GM19023 (cell line): ENCODE data around the gene ADPRH.
A peak's percentile ranks its signal among the peaks of the same experiment; 100 is the strongest.

ENCODE experiments used
- ATAC-seq: cut with Tn5 transposase; IDR thresholded peaks from one replicate; pipeline ENCODE4 v1.9.1; 2021; ENCODE audit warnings: mild to moderate bottlenecking, moderate library complexity; ENCODE audit not compliant: unreplicated experiment

Gene ADPRH

DNA sequence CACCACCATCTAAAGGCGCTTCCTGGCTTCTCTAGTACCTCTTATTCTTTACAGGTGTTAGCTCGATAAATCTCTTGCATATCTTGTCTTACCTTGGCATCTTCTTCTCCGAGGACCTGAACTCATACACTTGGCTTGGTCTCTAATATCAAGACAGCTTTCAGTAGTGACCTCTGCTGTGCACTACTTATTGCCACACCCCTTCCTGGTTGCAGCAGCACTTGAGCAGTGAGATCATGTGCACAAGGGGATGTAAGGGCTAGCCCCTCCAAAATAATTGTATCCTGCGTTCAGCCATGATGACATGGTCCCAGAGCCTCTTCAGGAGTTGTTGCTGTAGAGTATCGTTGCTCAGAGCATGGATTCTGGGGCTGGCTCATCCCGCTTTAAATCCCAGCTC is 17.1 kb downstream of the ADPRH start:
- no peak for ATAC-seq

DNA sequence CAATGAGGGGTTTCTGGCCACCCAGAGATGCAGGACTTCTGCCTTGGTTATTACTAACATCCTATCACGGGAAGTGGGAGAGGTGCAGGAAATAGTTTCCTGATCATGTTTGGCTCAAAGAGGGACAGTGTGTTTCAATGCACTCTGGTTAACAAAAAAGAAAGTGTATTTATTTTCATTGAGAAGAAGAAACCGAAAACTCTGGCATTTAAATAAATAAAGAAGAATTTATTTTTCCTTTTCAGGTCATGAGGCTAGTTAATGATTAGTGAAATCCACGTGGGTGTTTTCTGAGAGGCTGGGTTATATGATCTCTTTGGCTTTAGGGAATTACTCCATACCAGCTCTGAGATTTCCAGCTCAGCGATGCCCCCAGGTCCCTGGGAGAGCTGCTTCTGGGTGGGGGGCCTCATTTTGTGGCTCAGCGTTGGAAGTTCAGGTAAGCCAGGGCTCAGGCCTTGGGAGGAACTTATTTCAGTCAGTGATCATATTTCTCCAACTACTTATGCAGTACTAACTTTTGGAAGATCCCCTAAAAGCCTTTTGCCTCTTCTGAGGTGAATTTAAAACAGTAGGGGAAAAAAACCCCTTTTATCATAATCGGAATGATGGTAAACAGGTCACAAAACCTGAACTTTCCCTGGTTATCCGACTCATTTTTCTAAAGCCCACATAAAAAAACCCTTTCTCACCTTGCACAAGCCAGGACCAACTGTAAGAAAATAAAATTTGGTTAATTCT is 18.4 kb downstream of the ADPRH start, which contains the start of gene PLA1A:
PLA1A (plus strand) TSS at position 338 of the 741 bp plus-strand sequence; CDS start at position 367, 29 bp downstream.
- ATAC-seq = no peak

- peak; percentile 53 for ATAC-seq
Observed at GRCh38 chr3:119598410-119599098, 19.3 kb downstream of the ADPRH start.

DNA sequence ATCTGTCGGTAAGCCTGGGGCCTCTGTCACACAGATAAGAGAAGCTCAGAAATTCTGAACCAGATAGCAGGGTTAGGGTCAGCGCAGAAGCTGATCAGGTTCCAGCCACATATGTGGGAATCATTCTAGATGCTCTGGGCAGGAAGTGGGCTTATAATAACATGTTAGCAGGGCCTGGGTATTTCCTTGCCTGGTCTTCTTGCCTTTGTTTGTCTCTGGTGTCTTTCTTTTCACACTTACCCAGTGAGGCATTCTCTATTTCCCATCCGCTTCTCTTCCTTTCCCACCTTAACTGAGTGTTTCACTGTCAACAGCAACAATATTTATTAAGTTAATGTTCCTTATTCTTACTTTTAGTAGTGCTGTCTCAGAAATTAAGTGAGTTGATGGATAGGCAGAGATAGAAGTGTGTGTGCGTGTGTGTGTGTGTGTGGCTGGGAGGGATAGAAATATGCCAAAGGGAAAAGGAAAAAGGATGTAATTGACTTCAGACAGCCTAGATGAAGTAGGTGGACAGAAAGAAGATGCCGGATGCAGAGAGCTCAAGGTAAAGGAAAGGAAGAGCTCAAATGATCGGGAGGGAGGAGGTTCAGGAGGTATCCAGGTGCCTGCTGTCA is 20.4 kb downstream of the ADPRH start:
- no peak for ATAC-seq

- peak; percentile 66 for ATAC-seq
Observed at GRCh38 chr3:119600732-119601131, 21.4 kb downstream of the ADPRH start.

DNA sequence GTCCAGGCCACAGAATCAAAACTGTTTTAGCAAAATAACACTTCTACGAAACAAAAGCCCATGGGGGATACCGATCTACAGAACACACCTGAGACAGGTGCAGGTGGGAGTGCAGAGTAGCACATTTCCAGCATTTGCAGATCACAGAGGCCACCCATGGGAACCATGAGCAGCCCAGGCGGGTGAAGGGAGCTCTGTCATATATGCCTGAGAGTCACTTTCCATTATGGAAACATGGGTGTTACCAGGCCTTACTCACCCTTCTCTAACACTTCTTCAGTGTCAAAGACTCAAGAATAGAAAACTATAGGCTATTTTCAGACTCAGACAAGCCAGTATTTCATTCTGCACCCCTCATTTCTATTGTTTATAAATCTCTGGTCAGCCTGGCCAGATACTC is 21.9 kb downstream of the ADPRH start:
- peak; percentile 14 for ATAC-seq

GRCh38 chr3:119602676-119603075 is 23.4 kb downstream of the ADPRH start:
- ATAC-seq = no peak

DNA sequence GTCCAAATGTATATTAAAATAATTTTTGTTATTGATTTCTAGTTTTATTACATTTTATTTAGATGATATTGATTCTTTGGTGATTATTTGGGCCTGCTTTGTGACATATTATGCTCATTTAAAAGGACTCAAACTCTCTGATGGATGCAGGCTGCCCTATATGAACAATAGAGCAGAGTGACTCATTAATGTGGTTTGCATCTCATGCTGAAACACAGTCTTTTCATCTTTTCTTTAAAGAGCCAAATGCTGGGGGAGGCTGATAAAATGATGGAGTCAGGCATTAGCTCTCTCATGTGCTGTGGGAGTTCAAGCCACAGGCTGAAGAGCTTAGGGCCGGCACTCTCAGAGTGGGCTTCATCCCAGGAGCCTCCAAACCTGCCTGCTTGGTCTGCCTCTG is 25.6 kb downstream of the ADPRH start:
- ATAC-seq = no peak

GRCh38 chr3:119608405-119609000 is 29.2 kb downstream of the ADPRH start:
- no peak for ATAC-seq

GRCh38 chr3:119609301-119609700 is 30.0 kb downstream of the ADPRH start:
- ATAC-seq = no peak

- no peak for ATAC-seq
Observed at GRCh38 chr3:119611664-119612063, 32.4 kb downstream of the ADPRH start.

DNA sequence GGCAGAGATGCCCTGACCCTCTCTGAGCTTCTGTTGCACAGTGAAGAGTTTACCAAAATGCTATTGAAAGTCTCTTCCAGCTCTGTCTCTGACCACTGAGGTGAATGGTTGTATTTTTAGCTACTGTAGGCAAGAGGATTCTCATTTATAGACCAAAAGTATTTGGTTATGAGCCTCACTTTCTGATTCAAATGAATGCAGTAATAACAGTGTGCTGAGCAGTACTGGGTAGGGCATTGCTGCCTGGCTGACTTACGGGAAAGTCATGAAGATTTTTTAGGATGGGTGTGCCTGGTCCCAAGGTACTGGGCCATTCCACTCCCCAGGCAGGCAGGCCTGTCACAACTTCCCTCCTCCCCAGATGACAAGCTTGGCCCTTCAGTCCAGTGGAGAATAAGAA is 33.9 kb downstream of the ADPRH start:
- no peak for ATAC-seq

GRCh38 chr3:119613872-119614271 is 34.6 kb downstream of the ADPRH start:
- peak; percentile 56 for ATAC-seq

GRCh38 chr3:119616056-119616455 is 36.8 kb downstream of the ADPRH start:
- no peak for ATAC-seq

DNA sequence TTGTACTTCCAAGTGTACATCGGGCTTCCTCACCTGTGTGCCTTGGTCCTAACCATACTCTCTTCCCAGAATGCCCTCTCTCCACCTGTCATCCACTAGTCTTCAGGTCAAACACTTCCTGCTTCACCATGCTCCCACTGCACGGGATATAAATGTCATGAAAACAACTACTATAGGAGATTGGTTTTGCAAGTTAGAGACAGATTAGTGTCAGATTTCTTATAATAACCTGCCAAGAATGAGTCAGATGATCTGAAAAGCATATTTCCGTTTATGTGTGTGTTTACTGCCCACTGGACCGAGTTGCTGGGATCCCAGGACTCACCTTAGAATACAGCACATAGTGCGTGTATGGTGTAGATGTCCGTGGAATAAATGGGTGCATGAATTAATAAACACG is 39.8 kb downstream of the ADPRH start:
- ATAC-seq = no peak

DNA sequence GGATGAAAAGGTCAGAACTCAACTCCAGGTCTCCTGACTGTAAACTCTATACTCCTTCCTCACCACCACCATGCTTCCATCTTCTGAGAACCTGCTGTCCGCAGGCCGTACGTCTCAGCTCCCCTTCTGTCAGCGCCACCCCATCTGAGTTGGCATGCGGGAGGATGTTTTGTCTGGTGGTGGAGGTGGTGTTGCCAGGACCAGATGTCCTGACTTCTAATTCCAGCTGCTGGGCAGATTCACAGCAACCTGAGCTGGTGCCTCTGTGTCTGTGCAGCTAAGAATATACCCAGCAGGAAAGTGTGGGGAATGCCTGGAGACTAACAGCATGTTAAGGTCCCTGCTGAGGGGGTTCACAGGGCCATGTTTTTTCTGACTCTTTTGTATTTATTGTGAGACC is 41.6 kb downstream of the ADPRH start:
- no peak for ATAC-seq

GRCh38 chr3:119624002-119624720 is 44.9 kb downstream of the ADPRH start:
- ATAC-seq = no peak

- no peak for ATAC-seq
Observed at GRCh38 chr3:119625451-119626153, 46.3 kb downstream of the ADPRH start.

GRCh38 chr3:119626196-119626595 is 46.9 kb downstream of the ADPRH start:
- ATAC-seq = no peak

DNA sequence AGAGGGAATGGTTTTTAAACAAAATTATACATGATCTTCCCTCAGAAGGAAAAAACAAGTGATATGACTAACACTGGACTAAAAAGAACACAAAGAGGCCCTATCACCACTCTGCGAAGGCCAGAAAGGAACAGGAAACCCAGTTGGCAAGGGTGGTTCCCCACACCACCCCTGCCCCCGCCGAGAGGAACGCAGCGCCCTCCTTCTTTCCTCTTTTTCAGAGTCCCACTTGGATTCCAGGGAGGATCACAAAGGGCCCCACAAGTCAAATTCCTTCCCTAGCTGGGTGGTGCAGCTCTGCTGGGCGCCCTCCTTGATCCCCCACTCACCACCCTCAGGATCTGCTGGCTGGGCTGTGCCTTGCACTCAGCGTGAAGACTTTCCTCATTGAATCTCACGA is 48.2 kb downstream of the ADPRH start:
- no peak for ATAC-seq
